ENCODE results near the gene KIF3A.
"Not testable (repeated sequence)": the region's sequence is repeated elsewhere in the genome, so short reads cannot be mapped to it uniquely, and the experiment has no call there.

The KIF3A gene

GRCh38 chr5:132714456-132715307 is 22.7 kb downstream of the KIF3A start:
- no peak for DNase-seq

GRCh38 chr5:132708645-132709044 is 28.7 kb downstream of the KIF3A start:
- no peak for DNase-seq

- DNase-seq = no peak
Observed at GRCh38 chr5:132704875-132705274, 32.5 kb downstream of the KIF3A start.

- DNase-seq = no peak
Observed at GRCh38 chr5:132695956-132696355, 41.4 kb downstream of the KIF3A start.

DNA sequence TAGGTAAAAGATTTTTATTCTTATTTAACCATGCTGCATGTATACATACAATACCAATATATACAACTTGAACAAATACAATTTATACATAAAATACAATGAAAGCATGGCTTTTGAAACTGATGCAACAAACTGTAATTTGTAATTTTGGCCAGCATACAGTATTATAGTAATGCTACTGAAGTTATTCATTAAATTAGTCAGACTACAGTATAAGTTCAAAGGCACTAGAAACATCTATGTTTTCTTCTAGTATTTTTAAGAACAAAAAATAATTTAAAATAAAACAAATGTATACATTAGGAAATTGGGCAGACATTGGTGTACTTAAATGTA is 44.7 kb downstream of the KIF3A start:
- DNase-seq = no peak

- DNase-seq = not testable (repeated sequence)
Observed at GRCh38 chr5:132691755-132692631, 45.4 kb downstream of the KIF3A start.

- no peak for DNase-seq
Observed at GRCh38 chr5:132690156-132690555, 47.2 kb downstream of the KIF3A start.

- DNase-seq = no peak
Observed at GRCh38 chr5:132689513-132689912, 47.8 kb downstream of the KIF3A start.

DNA sequence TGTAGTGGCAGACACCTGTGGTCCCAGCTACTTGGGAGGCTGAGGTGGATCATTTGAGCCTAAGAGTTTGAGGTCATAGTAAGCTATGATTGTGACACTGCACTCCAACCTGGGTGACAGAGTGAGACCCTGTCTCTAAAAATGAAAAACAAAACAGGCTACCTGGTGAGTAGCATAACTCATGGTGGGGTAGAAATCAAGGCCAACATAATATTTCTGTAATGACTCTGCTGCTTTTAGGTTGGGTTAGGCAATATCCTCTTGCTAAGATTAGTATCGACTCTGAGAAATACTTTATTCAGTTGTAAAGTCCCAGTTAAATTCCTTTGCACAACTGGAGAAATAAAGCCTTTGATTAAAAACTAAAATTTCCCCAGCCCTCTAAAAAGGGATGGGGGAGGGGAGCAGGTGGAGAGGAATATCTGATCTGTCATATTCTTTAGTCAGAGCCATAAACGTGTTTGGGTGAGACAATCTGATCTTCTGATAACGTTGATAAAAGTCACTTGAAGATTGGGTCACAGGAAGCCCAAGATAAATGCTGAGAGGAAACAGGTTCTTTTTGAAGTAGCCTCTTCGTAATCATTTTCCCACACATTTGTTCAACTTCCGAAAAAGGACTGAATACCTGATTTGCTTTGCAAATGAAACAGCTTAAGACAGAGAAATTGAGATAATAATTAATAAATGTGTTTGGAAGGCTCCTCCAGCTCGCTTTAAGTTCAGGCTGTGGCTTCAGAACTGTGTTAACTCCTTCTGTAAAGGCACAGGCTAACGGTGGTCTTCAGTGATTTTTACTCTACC is 48.6 kb downstream of the KIF3A start:
- DNase-seq = peak; percentile 21

DNA sequence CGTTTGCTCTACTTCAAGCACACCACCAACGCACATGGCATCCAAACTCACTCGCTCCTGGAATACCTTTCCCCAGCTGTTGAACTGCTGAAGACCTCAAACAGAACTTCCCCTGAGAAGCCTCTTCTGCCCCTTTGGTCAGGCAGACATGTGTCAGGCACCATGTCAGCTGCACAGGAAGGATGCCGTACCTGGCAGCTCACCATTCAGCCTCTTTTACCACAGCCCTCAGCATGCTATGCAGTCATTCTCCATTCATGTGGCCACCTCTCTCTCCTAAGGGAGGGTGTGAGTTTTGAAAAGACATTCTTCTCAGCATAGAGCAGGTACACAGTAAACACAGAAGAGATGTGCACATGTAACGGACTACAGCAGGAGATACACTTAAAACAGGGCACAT is 49.4 kb downstream of the KIF3A start:
- DNase-seq = peak; percentile 41

DNA sequence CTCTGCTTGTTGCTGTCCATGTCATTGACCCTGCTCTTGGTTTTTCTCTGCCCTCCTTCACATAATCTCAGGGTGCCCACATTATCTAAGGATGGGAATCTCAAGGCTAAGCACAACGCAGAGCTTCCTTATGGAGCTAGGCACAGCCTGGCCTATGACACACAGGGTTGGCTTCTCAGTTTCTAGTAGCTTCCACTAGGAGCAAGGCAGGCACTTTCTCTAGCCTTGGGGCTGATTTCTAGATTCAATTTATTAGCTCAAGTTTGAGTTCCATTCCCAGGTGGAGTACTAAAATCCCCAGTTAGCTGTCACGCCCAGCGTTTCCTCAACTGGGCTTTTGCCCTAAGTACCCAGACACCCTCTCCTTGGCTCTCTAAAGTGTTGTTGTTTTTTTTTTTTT is 51.2 kb downstream of the KIF3A start:
- no peak for DNase-seq

DNA sequence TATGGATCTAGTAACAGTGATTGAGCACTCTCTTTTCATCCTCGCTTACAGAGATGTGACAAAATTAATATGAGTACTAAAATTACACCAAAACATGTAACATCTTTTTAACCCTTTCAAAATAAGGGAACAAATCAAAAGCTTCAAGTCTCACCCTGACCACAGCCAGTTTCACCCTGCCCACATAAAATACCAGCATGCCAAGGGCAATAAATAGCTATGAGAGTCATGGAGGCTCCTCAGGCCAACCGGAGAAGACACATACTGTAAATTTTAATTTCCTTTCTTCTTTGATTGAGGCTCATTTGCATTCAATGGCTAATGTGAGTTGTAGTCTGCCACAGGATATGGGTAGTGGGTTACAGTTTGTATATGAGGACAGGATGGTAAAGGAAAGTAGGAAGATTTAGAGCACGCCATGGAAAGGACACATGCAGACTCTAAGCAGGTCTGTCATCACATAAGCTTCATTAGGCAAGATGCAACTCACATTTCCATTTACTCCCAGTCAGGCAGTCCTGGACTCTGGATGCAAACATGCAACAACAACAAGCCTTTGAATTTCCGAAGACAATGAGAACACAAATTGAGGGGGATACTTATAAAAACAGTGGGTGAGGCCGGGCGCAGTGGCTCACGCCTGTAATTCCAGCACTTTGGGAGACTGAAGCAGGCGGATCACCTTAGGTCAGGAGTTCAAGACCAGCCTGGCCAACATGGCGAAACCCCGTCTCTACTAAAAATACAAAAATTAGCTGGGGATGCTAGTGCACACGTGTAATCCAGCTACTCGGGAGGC is 52.2 kb downstream of the KIF3A start:
- DNase-seq = no peak

DNA sequence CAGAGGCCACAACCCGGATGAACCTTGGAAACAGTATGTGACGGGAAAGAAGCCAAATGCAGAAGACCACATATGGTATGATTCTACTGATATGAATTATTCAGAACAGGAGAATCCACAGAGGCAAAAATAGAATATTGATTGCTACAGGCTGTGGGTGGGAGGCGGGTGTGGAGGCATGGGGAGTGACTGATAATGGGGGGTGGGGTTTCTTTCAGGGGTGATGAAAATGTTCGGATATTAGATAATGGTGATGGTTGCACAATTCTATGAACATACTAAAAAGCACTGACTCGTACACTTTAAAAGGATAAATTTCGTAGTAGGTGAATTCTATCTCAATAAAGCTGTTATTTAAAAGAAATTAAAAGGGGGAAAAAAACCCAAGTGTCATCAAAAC is 52.9 kb downstream of the KIF3A start:
- DNase-seq = no peak

DNA sequence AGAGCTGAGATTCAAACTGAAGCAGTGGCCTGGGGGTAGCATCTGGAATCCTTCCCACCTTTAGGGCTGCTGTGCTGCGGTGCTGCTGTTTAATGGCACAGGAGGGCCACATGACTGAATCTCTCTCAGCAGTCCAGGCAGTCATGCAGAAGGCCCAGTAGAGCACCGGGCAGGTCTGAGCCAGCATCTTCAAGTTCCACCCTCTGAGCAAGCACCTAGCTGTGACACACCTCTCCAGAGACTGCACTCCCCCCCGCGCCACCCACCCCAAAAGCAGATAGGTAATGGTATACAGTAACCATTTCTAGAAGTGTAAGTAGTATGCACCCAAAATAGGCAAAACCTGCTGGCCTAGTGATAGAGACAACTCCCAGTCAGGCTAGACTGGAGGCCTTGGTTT is 55.4 kb downstream of the KIF3A start:
- no peak for DNase-seq

GRCh38 chr5:132681476-132681831 is 55.9 kb downstream of the KIF3A start:
- DNase-seq = no peak

GRCh38 chr5:132680780-132681475 is 56.4 kb downstream of the KIF3A start:
- no peak for DNase-seq

DNA sequence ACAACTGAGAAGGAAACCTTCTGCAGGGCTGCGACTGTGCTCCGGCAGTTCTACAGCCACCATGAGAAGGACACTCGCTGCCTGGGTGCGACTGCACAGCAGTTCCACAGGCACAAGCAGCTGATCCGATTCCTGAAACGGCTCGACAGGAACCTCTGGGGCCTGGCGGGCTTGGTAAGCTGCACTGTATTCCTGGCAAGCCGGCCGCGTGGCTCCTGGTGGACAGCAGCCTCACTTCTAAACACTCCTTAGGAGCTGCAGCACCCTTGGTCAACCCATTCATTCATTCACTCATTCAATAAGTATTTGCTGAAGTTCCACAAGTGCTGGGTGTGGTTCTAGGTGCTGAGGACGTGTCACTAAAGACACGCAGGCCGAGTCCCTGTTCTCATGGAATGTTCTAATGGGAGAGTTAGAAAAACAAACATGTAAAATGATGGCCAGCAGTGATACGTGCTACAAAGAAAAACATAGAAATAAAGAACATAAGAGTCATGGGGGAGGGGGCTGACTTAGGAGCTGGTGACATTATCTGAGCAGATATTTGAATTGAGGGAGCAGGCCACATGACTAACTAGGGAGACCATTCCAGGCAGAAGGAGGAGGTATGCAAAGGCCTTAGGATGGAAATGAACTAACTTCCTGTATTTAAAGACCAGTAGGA is 57.5 kb downstream of the KIF3A start:
- no peak for DNase-seq

DNA sequence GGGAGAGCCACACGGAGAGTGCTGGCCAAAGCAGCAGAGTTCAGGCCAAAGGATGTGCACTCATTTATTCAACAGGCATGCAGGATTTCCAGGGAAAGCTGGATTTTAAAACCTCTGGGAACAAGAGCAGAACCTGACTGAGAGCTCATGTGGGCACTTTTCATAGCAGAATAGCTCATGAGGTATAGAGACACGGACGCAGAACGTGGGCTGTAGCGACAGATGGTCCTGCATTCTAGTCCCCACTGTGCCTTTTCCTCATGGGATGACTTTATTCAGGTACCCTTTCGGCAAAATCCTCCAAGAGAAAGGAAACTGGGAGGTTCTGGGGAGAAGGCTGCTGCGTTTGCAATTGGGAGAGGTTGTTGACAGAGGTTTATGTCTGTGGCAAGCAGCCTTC is 58.2 kb downstream of the KIF3A start:
- no peak for DNase-seq

- no peak for DNase-seq
Observed at GRCh38 chr5:132678735-132679134, 58.6 kb downstream of the KIF3A start.

DNA sequence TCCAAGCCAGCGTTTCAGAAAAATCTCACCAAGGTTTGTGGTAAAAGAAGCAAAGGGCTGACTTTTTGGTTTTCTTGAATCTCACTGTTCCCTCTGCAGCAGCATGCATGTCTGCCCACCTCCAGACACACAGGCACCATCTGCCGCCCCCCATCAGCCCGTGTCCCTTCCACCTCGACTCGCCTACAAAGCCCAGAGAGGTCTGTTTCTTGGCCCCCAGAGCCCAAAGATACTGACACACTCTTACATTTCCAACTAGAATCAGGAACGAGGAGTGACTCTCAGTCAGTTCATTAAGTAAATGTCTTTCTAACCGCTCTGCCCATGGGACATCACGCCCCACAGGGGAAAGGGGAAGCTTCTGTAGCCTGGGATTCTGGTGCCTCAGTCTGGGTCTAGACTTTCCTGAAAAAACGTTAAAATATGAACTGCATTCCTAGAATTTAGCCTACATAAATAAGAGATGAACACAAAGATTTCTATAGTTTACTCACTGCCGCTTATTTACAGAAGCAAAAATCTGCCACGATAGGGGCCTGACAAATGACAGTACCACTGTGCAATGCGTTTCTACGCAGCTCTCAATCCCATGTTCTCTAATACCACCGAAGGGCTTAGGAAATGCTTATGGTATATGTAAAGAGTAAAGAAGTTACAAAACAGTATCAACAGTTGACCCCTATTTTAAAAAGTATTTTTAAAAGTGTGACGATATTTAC is 59.5 kb downstream of the KIF3A start:
- DNase-seq = no peak

DNA sequence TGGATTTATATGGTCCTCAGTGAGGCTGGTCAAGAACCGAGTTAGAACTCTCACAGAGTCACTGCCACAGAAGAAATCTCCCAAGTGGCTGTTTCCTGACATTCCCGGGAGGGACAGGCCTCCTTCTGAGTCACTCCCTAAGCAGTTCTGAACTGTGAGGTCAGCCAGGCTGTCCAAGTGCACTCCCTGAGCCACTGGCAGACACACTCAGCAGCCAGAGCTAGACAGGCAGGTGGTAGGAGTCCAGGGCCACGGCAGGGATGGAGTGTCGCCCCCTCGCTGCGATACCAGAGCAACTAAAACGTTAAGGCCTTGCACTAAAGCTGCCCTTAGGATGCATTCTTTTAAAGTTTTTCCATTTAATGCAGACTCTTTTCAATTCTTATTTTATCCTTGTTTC is 60.2 kb downstream of the KIF3A start:
- no peak for DNase-seq

All from CD4-positive, alpha-beta T cell treated with Interleukin-17A for 4 hours (primary cell).